Peyer's patch (tissue), 4 donors: ENCODE results near the gene MYOCD. TPM values are rescaled to one million over a fixed set of nuclear protein-coding genes. Genes with fewer than 3 reads are reported as not detected.
A peak's percentile ranks its signal among the peaks of the same experiment; 100 is the strongest.

Experiments
- DNase-seq, 3 donors: peaks; one replicate each; pipeline ENCODE4 v3.0.0-alpha.2; 2017 to 2019
- H3K27ac ChIP-seq, 4 donors: fragments of 200-600 bp; sonication (generic); one replicate each; pipeline ENCODE4 v1.5.1; 2016 to 2019
- H3K27me3 ChIP-seq, 2 donors: fragments of 200-600 bp; sonication (generic); one replicate each; pipeline ENCODE4 v1.5.1; 2019
- H3K36me3 ChIP-seq, 3 donors: fragments of 200-600 bp; sonication (generic); one replicate each; pipeline ENCODE4 v1.5.1; 2016 to 2019
- H3K4me1 ChIP-seq, 4 donors: fragments of 200-600 bp; sonication (generic); one replicate each; pipeline ENCODE4 v1.5.1; 2016 to 2019
- H3K4me3 ChIP-seq, 4 donors: fragments of 200-600 bp; sonication (generic); 1 replicate in 3 of 4; 2 replicates in 1 of 4; pipeline ENCODE4 v1.5.1; 2016 to 2019; ENCODE audit warnings: mild to moderate bottlenecking in 1 of 4
- H3K9me3 ChIP-seq, 4 donors: fragments of 200-600 bp; sonication (generic); one replicate each; pipeline ENCODE4 v1.5.1; 2016 to 2019; ENCODE audit warnings: mild to moderate bottlenecking in 1 of 4
- CTCF ChIP-seq, 6 experiments: fragments of 450-650 bp in 4 of 6; fragments of 200-600 bp in 2 of 6; sonication (generic) in 1 of 6; IDR thresholded peaks; one replicate each; pipeline ENCODE4 v1.5.1; 2017 to 2019; ENCODE audit warnings: antibody characterized with exemption in 6 of 6, mild to moderate bottlenecking in 3 of 6, moderate library complexity in 1 of 6
- POLR2A ChIP-seq, 2 donors: fragments of 450-650 bp; IDR thresholded peaks; one replicate each; pipeline ENCODE4 v1.5.1; 2017; ENCODE audit warnings: antibody characterized with exemption in 2 of 2, mild to moderate bottlenecking in 2 of 2, moderate library complexity in 2 of 2
- total RNA-seq, 4 donors: library from RNA; depleted of rRNA; stranded (reverse); fragments of >200 nt; gene quantifications; one replicate each; pipeline ENCODE4 v1.1.0, GENCODE V29; 2016

Gene MYOCD
- total RNA-seq, 4 donors from 2014 or later: 1.2 to 5.2 (median 3.4) TPM

DNA sequence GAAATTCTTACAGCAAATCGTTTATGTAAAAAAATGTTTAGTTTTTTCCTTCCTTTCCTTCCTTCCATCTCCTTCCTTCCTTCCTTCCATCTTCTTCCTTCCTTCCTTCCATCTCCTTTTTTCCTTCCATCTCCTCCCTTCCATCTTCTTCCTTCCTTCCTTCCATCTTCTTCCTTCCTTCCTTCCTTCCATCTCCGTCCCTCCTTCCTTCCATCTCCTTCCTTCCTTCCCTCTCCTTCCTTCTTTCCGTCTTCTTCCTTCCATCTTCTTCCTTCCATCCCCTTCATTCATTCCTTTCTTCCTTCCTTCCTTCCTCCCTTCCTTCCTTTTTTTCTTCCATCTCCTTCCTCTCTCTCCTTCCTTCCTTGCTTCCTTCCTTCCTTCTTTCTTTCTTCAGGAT, 22.7 kb downstream of the MYOCD start:
- TF ChIP-seq CTCF (IDR thresholded peaks at IDR 0.05): no peak
- TF ChIP-seq POLR2A (IDR thresholded peaks at IDR 0.05): no peak
- no peak for DNase-seq

DNA sequence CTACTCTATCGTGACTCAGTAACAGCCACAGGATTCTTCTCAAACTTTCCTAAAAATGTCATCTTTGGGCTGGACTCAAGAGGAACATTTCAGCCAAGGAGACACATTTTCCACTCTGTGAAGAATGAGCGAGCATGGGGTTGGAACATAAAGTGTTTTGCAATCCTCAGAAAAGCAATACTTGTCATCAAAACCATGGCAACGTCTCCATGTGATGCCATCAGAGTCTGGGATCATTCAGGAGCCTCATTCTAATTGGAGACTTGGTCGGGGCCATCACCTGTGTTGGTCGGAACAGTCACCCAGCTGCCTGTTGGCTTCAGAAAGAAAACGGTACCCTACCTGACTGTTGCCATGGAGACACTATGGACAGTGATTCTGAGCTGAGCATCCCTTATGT, 25.5 kb downstream of the MYOCD start:
- Histone ChIP-seq H3K9me3 (no peaks in the 10 kb centered on the region), H3K4me1 (no peaks in the 10 kb centered on the region), H3K36me3 (no peaks in the 10 kb centered on the region), H3K27ac (peak overlapping the region in 1 of 4 donors; percentile 60), H3K4me3 (no peak overlapping the region), H3K27me3 (no peaks in the 10 kb centered on the region)
- no peak for DNase-seq
- no peak for TF ChIP-seq CTCF (IDR thresholded peaks at IDR 0.05)
- TF ChIP-seq POLR2A (IDR thresholded peaks at IDR 0.05): no peak

More for the DNA sequence above, 22.7 kb downstream of the MYOCD start:
- H3K36me3 ChIP-seq: no peaks in the 10 kb centered on the region
- H3K4me3 ChIP-seq: no peak overlapping the region
- H3K9me3 ChIP-seq: no peaks in the 10 kb centered on the region
- no peaks in the 10 kb centered on the region for H3K4me1 ChIP-seq
- H3K27me3 ChIP-seq: no peaks in the 10 kb centered on the region
- H3K27ac ChIP-seq: no peak overlapping the region

- H3K9me3 ChIP-seq: no peaks in the 10 kb centered on the region
- H3K27ac ChIP-seq: no peak overlapping the region
- TF ChIP-seq POLR2A (IDR thresholded peaks at IDR 0.05) (no peak), CTCF (IDR thresholded peaks at IDR 0.05) (no peak)
Observed at GRCh38 chr17:12693640-12694039, 27.9 kb downstream of the MYOCD start.

GRCh38 chr17:12706070-12706469, 40.4 kb downstream of the MYOCD start:
- Histone ChIP-seq H3K27me3 (no peaks in the 10 kb centered on the region), H3K9me3 (no peaks in the 10 kb centered on the region), H3K4me1 (no peaks in the 10 kb centered on the region), H3K36me3 (no peaks in the 10 kb centered on the region), H3K4me3 (no peak overlapping the region), H3K27ac (no peak overlapping the region)
- DNase-seq: no peak
- TF ChIP-seq POLR2A (IDR thresholded peaks at IDR 0.05) (no peak), CTCF (IDR thresholded peaks at IDR 0.05) (no peak)

More at GRCh38 chr17:12693640-12694039, 27.9 kb downstream of the MYOCD start:
- Histone ChIP-seq H3K27me3 (no peaks in the 10 kb centered on the region), H3K4me1 (no peaks in the 10 kb centered on the region), H3K4me3 (no peak overlapping the region), H3K36me3 (no peaks in the 10 kb centered on the region)
- no peak for DNase-seq

DNA sequence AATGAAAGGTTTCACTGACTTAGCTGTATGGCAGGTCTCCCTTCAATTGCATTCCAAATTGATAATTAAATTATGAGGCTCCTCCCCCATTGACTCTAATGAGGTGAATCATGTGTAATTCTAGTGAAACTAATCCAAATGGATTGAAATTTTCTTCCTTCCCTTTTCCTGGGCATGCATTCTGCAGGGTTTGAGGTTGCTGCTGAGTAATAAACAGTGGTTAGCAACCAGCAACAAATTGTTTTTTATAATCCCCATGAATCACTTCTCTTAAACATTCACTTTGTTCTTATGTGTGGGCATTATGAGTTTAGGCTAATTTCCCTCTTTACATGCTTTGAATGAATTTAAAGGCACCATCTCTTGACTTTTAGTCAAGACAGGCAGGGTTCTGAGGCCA, 43.4 kb downstream of the MYOCD start:
- Histone ChIP-seq H3K4me3 (no peak overlapping the region), H3K9me3 (no peaks in the 10 kb centered on the region), H3K27me3 (no peaks in the 10 kb centered on the region), H3K36me3 (no peaks in the 10 kb centered on the region), H3K27ac (no peak overlapping the region), H3K4me1 (no peaks in the 10 kb centered on the region)
- TF ChIP-seq CTCF (IDR thresholded peaks at IDR 0.05): no peak
- TF ChIP-seq POLR2A (IDR thresholded peaks at IDR 0.05): no peak
- DNase-seq: no peak

GRCh38 chr17:12712415-12712814, 46.7 kb downstream of the MYOCD start:
- H3K27me3 ChIP-seq: no peaks in the 10 kb centered on the region
- no peaks in the 10 kb centered on the region for H3K4me1 ChIP-seq
- H3K9me3 ChIP-seq: no peaks in the 10 kb centered on the region
- TF ChIP-seq CTCF (IDR thresholded peaks at IDR 0.05) (no peak), POLR2A (IDR thresholded peaks at IDR 0.05) (no peak)
- H3K4me3 ChIP-seq: no peak overlapping the region
- DNase-seq: no peak
- no peak overlapping the region for H3K27ac ChIP-seq
- no peaks in the 10 kb centered on the region for H3K36me3 ChIP-seq
